HCEC 1CT (cell line): ENCODE measurements around the gene PPP1R16B.
A peak's percentile ranks its signal among the peaks of the same experiment; 100 is the strongest.

Experiments used
- DNase-seq: peaks from one replicate; pipeline ENCODE4 v3.0.0-alpha.2; 2017

Gene PPP1R16B

DNA sequence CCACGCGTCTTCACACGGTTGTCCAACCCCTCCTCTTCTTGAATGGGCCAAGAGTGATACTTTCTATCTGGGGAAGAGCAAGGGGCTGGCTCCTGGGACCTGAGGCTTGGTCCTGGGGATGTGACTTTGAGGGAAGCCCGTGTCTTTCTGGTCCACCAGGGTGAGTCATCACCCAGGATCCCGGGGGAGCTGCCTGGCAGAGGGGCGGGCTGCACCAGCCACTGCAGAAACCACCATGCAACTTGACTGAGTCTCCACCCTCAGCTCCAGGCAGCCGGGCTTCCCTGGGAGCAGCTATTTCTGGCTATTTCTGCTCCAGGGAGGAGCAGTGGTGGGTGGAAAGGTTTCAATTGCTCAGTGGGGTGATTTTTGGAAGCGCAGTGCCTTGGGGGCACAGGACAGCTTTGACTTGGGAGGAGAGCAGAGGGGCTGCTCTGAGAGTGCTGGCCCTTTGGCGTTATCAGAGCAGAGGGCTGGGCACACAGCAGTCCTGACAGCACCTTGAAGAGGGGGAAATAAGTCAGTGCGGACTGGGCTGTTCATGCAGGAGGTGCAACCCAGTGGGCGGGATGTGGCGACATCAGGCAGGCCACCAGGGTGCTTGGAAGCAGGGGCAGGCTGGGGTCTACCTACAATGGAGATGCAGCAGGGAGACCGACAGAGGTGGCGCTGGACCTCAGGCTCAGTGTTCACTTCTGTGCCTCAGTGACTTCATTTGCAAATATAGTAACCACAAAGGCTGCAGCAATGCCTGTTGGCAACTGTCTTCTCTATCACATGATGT is 75.6 kb downstream of the PPP1R16B start:
- no peak for DNase-seq

DNA sequence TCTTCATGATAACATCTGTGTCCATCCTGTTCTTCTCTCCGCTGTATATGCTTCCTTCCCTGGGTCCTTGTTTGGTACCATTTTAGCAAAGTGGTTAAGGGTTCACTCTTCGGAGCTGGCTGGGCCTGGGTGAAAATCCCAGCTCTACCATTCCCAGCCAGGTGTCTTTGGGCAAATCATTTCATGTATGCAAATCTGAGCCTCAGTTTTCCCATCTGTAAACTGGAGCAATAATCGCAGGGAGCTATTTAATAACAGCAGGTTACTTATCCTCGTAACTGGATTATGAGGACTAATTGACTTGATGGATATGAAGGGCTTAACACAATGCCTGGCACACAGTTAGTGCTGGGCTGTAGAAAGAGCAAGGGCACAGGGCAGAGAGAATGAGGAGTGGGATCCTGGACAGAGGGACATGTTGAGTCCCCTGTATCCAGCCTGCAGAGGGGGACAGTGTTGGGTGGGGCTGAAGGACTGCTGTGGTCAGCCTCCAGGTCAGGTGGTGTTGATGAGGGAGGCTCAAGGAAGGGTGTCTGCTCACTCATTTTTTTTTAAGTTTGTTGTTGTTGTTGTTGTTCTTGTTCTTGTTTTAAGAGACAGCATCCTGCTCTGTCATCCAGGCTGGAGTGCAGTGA is 76.4 kb downstream of the PPP1R16B start:
- no peak for DNase-seq

DNA sequence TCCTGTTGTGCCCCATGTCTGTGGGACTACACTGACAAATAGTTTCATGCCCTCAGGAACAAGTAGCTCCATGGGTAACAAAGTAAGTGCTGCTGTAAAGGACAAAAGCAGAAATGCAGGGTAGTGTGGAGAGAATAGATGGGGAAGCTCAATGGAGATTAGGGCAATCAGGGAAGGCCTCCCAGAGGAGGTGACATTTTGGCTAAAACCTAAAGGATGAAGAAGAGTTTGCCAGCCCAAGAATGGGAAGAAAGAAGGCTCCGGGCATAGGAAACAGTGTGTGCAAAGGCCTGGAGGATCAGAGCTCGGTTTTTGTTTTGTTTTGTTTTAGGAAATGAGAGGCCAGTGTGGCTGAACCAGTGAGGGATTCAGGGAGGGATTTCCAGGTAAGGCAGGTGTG is 77.1 kb downstream of the PPP1R16B start:
- no peak for DNase-seq

DNA sequence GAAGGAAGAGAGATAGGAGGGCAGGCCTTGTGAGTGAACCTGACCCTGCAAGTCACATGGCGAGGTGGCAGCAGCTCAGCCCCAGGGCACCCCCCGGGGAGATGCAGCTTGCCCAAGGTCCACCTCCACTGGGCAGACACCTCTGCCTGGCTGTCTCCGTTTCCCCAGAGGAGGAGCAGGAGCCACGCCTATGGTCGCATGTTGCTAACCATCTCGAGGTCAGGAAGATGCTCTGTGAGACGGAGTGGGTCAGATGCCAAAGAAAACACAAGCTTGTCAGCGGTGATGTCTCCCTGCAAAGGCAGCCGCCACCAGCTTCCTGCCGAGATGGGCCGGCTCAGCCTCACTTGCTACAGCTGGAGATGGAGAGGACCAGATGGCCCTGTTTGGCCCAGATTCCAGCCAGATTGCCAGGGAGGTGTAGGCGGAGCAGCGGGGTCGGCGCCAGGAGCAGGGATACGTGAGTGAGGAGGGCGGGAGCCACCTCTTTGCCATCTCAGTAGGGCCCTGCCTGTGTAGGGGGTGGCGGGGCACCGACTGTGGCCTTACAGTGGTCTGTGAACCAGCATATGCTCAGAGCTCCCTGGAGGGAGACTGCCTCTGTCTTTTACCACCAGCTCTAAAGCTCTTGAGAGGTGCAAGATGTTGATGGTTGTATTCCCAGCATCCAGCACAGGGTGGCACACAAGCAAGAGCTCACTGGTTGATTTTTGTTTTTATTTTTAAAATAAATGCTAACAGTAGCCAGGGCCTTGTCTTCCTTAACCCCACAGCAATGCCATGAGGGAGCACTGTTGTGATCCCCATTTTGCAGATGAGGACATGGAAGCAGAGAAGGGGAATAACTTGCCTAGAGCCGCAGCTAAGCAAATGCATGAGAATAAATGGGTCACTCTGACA is 77.8 kb downstream of the PPP1R16B start:
- DNase-seq, result peak; percentile 5

DNA sequence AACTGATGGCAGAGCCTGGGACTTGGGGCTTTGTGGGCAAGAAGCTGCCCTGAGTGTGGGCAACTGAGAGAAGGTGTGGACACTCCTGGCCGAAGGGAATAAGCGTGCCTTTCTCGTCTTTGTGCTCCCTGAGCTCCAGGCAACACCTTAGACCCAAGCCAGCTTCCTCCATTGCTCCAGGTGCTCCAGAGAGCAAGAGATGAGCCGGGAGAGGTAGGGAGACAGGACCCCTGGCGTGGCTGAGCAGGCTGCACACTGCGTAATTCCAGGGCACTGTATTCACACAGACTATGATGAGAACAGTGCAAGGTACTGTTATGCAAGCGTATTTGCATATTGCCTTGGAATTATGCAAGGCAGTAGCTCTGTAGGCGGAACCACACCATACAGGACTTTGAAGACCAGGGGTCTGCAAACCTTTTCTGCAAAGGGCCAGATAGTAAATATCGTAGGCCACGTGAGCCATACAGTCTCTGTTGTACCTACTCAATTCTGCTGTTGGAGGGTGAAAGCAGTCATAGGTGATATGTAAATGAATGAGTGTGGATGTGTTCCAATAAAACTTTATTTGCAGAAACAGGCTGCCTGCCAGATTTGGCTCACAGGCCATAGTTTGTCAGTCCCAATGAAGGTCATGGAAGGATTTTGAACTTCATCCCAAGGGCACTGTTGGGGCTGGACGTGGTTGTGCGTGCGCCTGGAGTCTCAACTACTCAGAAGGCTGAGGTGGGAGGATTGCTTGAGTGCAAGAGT is 78.7 kb downstream of the PPP1R16B start:
- no peak for DNase-seq

DNA sequence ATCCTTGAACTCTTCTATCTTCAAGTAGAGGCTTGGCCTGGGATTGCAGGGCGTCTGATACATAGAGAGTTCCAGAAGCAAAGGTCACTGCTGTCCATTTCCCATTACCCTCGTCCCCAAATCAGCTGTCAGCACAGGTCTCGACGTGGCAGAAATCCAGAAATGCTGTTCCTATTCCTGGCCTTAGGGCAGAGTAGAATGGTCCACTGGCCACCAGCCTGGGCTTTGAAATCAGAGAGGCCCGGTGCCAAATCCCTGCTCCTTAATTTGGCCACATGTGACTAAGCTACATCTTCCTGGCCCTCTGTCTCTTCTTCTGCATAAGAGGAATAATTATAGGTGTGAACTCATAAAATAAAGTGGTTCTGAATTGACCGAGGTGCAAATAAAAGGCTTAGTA is 79.9 kb downstream of the PPP1R16B start:
- no peak for DNase-seq

DNA sequence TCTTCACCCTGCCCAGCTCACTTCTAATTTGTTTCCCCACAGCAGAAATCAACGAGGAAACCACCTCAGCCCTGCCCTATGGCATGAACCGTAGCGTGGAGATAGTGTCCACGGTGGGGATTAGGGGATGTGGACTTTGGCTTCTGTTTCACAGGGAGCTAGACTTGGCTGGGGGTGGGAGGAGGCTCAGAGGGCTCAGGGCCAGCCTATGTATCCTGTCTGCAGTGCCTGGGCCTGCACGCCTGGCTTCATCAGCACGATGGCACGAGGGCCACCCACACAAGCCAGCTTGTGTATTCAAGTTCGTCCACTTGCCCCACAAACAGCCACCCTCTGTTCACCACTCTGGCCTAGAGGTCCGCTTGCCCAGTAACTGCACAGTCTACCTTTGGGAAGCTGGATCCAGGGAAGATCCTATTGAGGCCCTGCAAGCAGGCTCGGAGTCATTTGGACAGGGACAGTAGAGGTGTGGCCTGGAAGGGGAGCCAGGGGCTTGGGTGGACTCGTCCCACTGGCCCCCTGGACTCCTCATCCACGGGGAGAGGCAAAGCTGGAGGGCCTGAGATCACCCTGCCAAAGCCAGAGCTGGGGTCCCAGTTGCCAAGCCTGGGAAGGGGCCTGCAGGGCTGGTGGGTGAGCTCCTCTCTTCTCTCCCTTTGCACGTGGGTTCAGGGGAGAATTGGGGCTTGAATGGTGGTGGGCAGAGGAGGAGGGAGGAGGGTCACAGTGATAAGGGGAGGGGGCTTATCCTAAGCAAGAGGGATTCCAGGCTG is 82.7 kb downstream of the PPP1R16B start:
- no peak for DNase-seq

DNA sequence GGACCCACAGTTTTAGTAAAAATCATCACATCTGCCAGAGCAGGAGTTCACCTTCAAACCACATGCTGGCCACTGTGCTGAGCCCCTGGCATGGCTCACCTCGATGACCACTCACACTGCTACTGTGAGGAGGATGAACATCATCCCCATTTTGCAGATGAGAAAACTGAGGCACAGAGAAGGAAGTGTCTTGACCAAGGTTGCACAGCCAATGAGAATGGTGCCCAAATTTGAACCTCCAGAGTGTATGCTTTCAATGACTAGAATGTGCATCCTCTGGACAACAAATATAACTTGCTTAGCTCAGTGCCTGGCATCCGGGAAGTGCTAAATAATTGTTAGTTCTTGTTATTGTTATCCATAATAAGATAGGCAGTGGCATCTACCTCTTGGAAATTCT is 83.6 kb downstream of the PPP1R16B start:
- no peak for DNase-seq

DNA sequence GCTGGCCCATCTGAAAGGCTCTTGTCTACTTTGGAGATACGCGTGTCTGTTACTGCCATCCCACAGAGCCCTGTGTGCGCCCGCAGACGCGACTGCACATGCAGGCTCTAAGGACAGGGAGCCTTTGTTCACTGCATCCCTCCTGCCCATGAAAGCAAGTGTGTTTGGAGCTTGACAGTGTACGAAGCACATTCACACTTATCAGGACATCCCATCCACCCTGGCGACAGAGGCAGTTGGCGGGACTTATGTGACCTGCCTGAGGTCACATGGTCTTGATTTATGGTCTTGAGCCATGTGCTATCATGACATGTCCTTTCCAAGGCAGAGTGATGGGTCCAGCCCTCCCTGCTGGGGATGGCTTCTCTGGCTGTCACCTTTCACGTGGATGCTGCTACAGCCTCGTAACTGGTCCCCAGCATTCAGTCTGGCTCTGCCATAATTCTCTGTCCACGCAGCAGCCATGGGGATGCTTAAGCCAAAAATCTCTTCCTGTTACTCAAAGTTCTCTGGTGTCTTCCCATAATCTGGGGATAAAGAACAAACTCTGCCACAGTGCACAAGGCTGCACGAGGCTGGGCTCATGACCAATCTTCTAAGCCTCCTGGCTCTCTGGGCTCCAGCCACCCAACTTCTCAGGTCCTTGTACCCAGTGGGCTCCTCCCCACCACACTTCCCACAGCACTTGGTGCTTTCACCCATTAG is 84.4 kb downstream of the PPP1R16B start:
- no peak for DNase-seq

DNA sequence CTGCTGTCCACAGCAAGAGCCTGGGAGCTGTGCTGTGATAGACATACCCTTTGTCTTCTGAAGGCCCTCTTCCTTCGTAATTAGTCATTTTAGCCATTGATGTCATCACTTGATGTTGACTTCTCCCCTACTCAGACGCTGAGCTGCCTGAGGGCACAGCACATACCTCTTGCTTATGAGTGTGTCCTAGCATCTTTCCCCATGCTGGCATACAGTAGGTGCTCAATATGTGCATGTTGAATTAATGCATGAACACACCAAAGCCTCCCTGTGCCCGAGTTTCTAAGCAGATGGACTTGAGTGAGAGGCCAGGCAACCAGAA is 85.0 kb downstream of the PPP1R16B start:
- no peak for DNase-seq

DNA sequence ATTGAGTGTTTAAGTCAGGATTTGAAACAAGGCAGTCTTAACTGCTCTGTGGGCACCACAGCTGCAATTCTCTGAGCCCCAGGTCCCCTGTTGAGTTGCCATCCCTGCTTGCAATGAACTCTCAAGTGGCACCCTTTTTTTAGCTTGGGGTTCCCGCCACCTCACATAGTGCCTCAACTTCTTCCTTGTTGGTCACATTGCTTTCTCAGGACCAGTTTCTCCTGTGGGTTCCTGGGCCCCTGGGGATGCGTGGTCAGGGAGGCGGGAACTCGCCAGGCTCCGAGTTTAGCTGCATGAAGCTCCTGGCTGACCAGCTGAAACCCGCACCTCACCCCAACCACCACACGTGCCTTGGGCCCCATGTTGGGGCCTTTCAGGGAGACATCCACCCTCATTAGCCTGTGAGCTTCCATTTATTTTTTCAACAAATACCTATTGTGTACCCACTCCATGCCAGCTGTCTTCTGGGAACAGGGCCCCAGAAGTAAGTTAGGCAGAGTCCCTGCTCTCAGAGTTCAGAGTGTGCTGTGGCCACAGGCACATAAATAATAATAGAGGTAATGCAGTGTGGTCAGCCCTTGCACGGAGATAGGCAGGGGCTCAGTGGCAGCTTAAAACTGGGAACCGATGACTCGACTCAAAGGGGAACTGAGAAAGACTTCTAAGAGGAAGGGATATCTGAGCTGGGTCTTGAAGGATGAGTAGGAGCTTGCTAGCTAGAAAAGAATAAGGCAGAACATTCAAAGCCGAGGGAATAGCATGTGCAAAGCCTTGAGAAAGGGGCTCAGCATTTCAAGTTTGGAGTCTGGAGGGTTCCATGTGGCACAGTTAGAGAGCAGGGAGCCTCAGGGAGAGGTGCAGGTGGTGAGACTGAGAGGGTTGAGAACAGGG is 86.8 kb downstream of the PPP1R16B start:
- no peak for DNase-seq

DNA sequence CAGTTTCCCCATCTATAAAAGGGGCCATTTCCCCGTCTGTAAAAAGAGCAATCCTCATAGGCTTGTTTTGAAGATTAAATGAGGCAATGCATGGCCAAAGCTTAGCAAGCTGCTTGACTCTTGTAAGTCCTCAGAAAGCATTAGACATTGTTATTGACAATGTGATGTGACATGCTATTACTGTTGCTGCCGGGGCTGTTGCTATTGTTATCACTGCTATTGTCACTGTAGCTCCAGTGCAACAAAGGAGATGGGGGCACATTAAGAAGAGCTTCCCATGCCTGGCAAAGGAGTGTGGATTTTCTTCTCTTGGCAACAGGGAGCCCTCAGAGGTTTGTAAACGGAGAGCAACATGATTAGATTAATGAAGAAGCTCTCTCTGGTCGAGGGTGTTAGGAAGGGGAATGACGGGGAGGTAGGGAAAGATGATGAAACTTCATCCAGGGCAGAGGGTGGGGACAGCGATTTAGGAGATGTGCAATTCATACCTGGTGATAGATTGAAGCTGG is 87.6 kb downstream of the PPP1R16B start:
- DNase-seq, result no peak

DNA sequence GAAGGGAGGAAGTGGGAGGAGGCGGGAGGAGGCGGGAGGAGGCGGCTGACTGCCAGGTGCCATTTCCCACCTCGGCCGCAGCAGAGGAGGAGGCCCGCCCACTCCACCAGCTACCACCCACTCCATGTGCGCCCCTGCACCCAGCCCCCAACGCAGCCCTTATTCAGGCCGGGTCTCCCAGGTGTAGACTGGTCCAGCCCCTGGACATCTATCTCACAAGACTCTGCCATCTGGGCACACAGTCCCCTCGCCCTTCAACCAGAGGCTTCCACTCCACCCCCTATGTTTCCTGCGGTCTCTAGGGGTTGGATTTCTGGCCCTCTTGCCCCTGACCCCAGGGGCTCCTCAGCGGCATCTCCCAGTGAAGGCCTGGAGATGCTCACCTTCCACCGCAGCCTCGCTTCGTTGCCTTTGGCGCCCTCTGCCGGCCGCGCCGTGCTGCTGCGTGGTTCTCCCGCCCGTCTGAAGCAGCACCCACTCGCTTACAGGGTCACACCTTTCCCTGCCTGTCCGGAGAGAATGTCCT is 88.1 kb downstream of the PPP1R16B start:
- DNase-seq, result peak; percentile 8

DNA sequence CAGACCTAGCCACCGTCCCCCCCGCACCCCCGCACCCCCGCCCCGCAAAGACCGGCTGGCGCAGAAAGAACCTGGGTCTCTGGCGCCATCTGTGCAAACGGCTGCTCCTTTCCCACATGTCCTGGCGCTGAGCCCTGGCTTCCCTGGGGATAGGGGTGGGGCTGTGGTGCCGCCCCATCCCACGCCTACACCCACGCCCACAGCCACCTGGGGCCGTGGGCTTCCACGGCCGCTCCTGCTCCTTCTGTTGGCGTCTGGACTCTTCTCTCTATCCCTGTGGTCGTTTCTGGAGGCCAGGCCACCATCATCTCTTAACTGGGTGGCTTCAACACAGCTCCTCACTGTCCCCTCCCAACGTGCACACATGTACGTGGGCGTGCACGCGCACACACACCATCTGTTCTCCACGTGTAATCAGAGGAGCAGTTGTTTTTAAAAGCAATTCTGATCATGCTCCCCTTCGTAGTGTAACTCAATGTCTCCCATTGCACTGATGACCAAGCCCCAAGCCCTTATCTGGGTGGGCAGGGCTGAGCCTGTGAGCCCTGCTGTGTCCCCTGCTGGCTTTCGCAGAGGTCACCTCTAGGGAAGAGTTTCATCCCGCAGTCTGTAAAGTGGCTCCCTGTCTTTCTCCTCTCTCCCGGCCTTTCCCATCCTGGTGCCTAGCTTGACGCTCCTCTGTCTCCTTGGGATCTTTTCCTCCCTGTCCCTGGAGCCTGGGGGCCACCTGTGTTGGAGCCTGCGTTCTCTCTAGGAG is 88.8 kb downstream of the PPP1R16B start:
- DNase-seq, result no peak

DNA sequence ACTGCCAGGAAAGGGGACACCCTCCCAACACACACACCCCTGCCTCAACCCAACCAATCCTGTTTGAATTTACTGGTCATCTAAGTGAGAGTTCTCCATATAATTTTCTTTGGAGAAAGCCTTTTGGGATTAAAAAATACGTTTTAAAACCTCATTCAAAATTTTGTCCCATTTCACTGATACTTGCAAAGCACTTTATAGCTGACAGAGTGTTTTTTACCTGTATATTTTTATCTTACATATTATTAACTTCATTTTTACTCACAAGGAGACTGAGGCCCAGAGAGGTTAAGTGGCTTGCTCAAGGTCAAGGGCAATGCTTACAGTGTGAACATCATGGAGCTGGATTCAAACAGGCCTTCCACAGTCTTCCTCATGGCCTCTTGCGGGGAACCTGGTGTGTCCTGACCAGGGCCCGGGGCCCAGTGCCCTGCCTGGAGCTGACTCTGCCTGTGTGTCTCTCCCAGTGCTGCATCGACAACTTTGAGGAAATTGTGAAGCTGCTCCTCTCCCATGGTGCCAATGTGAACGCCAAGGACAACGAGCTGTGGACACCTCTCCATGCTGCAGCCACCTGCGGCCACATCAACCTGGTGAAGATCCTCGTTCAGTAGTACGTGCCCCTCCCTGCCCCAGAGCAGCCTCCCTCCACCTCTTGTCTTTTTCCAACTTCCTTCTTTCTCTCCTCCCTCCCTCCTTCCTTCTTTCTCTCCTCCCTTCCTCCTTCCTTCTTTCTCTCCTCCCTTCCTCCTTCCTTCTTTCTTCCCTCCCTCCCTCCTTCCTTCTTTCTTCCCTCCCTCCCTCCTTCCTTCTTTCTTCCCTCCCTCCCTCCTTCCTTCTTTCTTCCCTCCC is 89.8 kb downstream of the PPP1R16B start:
- DNase-seq, result no peak

DNA sequence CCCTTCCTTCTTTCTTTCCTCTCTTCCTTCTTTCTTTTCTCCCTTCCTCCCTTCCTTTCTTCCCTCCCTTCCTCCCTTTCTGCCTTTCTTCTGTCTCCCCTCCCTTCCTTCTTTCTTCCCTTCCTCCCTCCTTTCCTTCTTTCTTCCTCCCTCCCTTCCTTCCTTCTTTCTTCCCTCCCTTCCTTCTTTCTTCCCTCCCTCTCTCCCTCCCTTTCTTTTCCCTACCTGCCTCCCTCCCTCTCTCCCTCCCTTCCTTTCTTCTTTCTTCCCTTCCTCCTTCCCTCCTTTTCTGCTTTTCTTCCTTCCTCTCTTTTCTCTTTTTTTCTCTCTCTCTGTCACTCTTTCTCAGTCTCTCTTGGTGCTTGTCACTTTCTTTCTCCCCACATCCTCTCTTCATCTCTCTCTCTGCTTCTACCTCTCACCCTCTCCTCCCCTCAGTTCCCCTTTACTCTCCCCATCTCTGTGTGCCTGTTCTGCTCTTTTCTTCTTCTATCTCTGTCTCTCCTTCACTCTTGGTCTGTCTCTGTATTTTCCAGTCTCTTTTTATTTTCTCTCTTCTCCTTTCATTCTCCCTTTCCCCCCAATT is 90.6 kb downstream of the PPP1R16B start:
- DNase-seq, result no peak

DNA sequence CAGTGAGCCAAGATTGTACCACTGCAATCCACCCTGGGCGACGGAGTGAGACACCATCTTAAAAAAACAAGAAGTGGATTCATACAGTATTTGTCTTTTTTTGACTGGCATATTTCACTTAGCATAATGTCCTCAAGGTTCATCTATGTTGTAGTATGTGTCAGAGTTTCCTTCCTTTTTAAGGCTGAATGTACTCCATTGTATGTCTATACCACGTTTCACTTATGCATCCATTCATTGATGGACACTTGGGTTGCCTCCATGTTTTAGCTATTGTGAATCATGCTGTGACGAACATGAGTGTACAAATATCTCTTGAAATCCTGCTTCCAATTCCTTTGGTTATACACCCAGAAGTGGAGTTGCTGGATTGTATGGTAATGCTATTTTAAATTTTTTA is 91.8 kb downstream of the PPP1R16B start:
- no peak for DNase-seq

DNA sequence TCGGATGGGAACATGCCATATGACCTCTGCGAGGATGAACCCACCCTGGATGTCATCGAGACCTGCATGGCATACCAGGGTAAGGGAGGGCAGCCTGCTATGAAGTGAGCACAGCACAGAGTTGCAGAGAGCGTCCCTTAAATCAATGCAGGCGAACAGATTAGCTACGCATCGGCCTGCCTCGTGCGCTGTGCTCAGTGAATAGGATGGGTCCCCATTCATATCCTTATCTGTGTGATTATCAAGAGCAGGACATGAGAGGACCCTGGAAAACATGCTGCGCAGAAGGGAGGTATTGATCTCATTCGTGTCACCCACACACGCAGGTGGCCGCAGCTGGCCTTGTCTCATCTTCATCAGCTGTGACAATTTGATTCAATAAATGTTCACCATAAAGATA is 95.1 kb downstream of the PPP1R16B start:
- no peak for DNase-seq
